GM18868 (cell line): Measurements from ENCODE around the gene CACNA1H.
"Not testable (repeated sequence)": the region's sequence is repeated elsewhere in the genome, so short reads cannot be mapped to it uniquely, and the experiment has no call there.

Experiments
- ATAC-seq: cut with Tn5 transposase; IDR thresholded peaks from one replicate; pipeline ENCODE4 v1.9.1; 2021; ENCODE audit warnings: mild to moderate bottlenecking, moderate library complexity; ENCODE audit not compliant: unreplicated experiment

CACNA1H gene

GRCh38 chr16:1243363-1243762 lies 90.5 kb downstream of the CACNA1H start:
- not testable (repeated sequence) for ATAC-seq

- not testable (repeated sequence) for ATAC-seq
Observed at GRCh38 chr16:1243907-1244850, 91.3 kb downstream of the CACNA1H start.

- no peak for ATAC-seq
Observed at GRCh38 chr16:1244881-1245280, 92.0 kb downstream of the CACNA1H start.

GRCh38 chr16:1245452-1246020 lies 92.6 kb downstream of the CACNA1H start:
- no peak for ATAC-seq

- ATAC-seq: not testable (repeated sequence)
Observed at GRCh38 chr16:1247903-1248537, 95.1 kb downstream of the CACNA1H start.

- ATAC-seq: not testable (repeated sequence)
Observed at GRCh38 chr16:1249031-1249755, 96.3 kb downstream of the CACNA1H start.

GRCh38 chr16:1253701-1254364 lies 100.9 kb downstream of the CACNA1H start:
- ATAC-seq: not testable (repeated sequence)

GRCh38 chr16:1254821-1255220 lies 101.9 kb downstream of the CACNA1H start:
- ATAC-seq: not testable (repeated sequence)

- ATAC-seq: not testable (repeated sequence)
Observed at GRCh38 chr16:1255276-1256122, 102.6 kb downstream of the CACNA1H start, which contains the start of gene TPSD1. Gene TPSD1, plus strand, starts transcription at chr16:1256069. Its CDS starts 212 bp downstream, at chr16:1256281.

GRCh38 chr16:1256296-1256873 lies 103.5 kb downstream of the CACNA1H start:
- not testable (repeated sequence) for ATAC-seq

GRCh38 chr16:1256874-1257322 lies 104.0 kb downstream of the CACNA1H start:
- no peak for ATAC-seq

GRCh38 chr16:1257561-1258224 lies 104.8 kb downstream of the CACNA1H start:
- no peak for ATAC-seq

- no peak for ATAC-seq
Observed at GRCh38 chr16:1258225-1258600, 105.3 kb downstream of the CACNA1H start.

GRCh38 chr16:1258906-1259759 lies 106.2 kb downstream of the CACNA1H start:
- no peak for ATAC-seq

GRCh38 chr16:1259760-1260068 lies 106.8 kb downstream of the CACNA1H start:
- ATAC-seq: no peak

- no peak for ATAC-seq
Observed at GRCh38 chr16:1260101-1260680, 107.3 kb downstream of the CACNA1H start.

GRCh38 chr16:1261131-1261892 lies 108.4 kb downstream of the CACNA1H start:
- ATAC-seq: no peak
